A673 (cell line): ENCODE data around the gene NR2F1. TPM values are rescaled to one million over a fixed set of nuclear protein-coding genes. Genes with fewer than 3 reads are reported as not detected.
"Not testable (repeated sequence)": the region's sequence is repeated elsewhere in the genome, so short reads cannot be mapped to it uniquely, and the experiment has no call there.

Source experiments
- Bru-seq: library from RNA; stranded (reverse); fragments of 400-500 nt; gene quantifications from one replicate; lab custom pipeline; 2021; lab: Mats Ljungman, UMichigan
- BruChase-seq, 2 experiments: library from RNA; stranded (reverse); fragments of 400-500 nt; gene quantifications; one replicate each; lab custom pipeline; 2021; lab: Mats Ljungman, UMichigan
- BruUV-seq: library from RNA; stranded (reverse); fragments of 400-500 nt; replicated peaks from 2 replicates; lab custom pipeline; 2021; lab: Mats Ljungman, UMichigan
- CTCF ChIA-PET: fragments of 300-600 bp; sonication (Branson Sonifier 250); formaldehyde crosslinking; loops from one replicate; lab custom pipeline; 2022; ENCODE audit warnings: antibody characterized with exemption; lab: Charles Lee
- POLR2A ChIA-PET: fragments of 300-600 bp; sonication (Branson Sonifier 250); formaldehyde crosslinking; loops from one replicate; lab custom pipeline; 2022; ENCODE audit warnings: antibody characterized with exemption; ENCODE audit not compliant: low non-redundant PET; lab: Charles Lee
- DNase-seq: peaks from one replicate; pipeline ENCODE4 v3.0.0-alpha.2; 2015; ENCODE audit warnings: low spot score
- H3K27ac ChIP-seq: fragments of 200-600 bp; sonication (generic); 2 replicates; pipeline ENCODE4 v1.5.1; 2016; ENCODE audit warnings: mixed run types, low read depth, mild to moderate bottlenecking, mixed read lengths, antibody characterized with exemption, low read length; ENCODE audit not compliant: poor library complexity, severe bottlenecking
- H3K27me3 ChIP-seq: fragments of 200-600 bp; sonication (generic); replicated peaks from 2 replicates; pipeline ENCODE4 v1.6.1; 2017; ENCODE audit warnings: mixed run types, low read depth, mild to moderate bottlenecking, mixed read lengths, antibody characterized with exemption, low read length; ENCODE audit not compliant: insufficient read depth, poor library complexity
- H3K36me3 ChIP-seq: fragments of 200-600 bp; sonication (generic); 2 replicates; pipeline ENCODE4 v1.6.1; 2016; ENCODE audit warnings: mixed run types, mild to moderate bottlenecking, mixed read lengths, antibody characterized with exemption, low read length; ENCODE audit not compliant: insufficient read depth, poor library complexity, severe bottlenecking
- H3K4me1 ChIP-seq: fragments of 200-600 bp; sonication (generic); 2 replicates; pipeline ENCODE4 v1.6.1; 2017; ENCODE audit warnings: mixed run types, mild to moderate bottlenecking, mixed read lengths, antibody characterized with exemption, low read length; ENCODE audit not compliant: insufficient read depth, poor library complexity, severe bottlenecking
- H3K4me3 ChIP-seq: fragments of 200-600 bp; sonication (generic); 2 replicates; pipeline ENCODE4 v1.5.1; 2016; ENCODE audit warnings: low read depth, mixed run types, mild to moderate bottlenecking, mixed read lengths, low read length; ENCODE audit not compliant: poor library complexity, severe bottlenecking
- H3K9me3 ChIP-seq: fragments of 200-600 bp; sonication (generic); 2 replicates; pipeline ENCODE4 v1.6.1; 2016; ENCODE audit warnings: mixed run types, low read depth, mild to moderate bottlenecking, mixed read lengths, antibody characterized with exemption, low read length; ENCODE audit not compliant: poor library complexity, severe bottlenecking
- CTCF ChIP-seq: fragments of 300-800, 200-600 bp; sonication (generic); conservative IDR thresholded peaks from 2 replicates; pipeline ENCODE4 v1.5.1; 2017; ENCODE audit warnings: low read depth, mild to moderate bottlenecking, antibody characterized with exemption, low read length, moderate library complexity, mixed read lengths
- EZH2 ChIP-seq: fragments of 200-600 bp; sonication (generic); IDR thresholded peaks from 2 replicates; pipeline ENCODE4 v1.6.1; 2017; ENCODE audit warnings: borderline replicate concordance, low read depth, mild to moderate bottlenecking, mixed read lengths, antibody characterized with exemption, low read length; ENCODE audit not compliant: poor library complexity, severe bottlenecking
- intact Hi-C: fragments of 100-400 bp; cut with micrococcal nuclease; formaldehyde crosslinking; loops from one replicate; pipeline ENCODE4 v1.10.0; 2022; ENCODE audit not compliant: unreplicated experiment
- long read RNA-seq: library from polyadenylated mRNA; stranded (forward); transcript quantifications from one replicate; pipeline ENCODE4 v2.0.0, GENCODE V29; 2022
- total RNA-seq: library from RNA; stranded (reverse); gene quantifications from 2 replicates; pipeline ENCODE4 v1.2.3, GENCODE V29; 2021

NR2F1 gene
- total RNA-seq (3.0 and 3.5 TPM in 2 replicates), Bru-seq, nascent RNA (percentile 35 among the genes with signal in this experiment), BruChase-seq, experiment 1, labeled RNA remaining after a 2-hour chase (percentile 38 among the genes with signal in this experiment), BruChase-seq, experiment 2, labeled RNA remaining after a 6-hour chase (percentile 34 among the genes with signal in this experiment)
- long read RNA-seq, partial matches to known transcripts: 1 of 3 reads
- long read RNA-seq, other reads (novel, unspliced or antisense): 1 of 3 reads

- peak; percentile 67 for DNase-seq
- H3K4me1 ChIP-seq: peaks cover 13% of the 10 kb centered on the region
- CTCF ChIA-PET: no interaction called here
- intact Hi-C loops: loop anchor here (2.0 to 10.0 kb wide), 3 partner anchors 332 to 1938 kb away; no protein-coding TSS in a partner anchor
- H3K36me3 ChIP-seq: no peaks in the 10 kb centered on the region
- no peaks in the 10 kb centered on the region for H3K9me3 ChIP-seq
- peaks cover 10% of the 10 kb centered on the region for H3K27me3 ChIP-seq
- TF ChIP-seq CTCF (no peak), EZH2 (no peak)
- H3K27ac ChIP-seq: peak within 1 kb of the TSS; percentile 19
- no TSS peak for BruUV-seq
- H3K4me3 ChIP-seq: peak within 1 kb of the TSS; percentile 57
- POLR2A ChIA-PET: interaction anchor here (0.8 kb wide), 1 partner anchor 1107 kb away, joined by 16 read pairs; no protein-coding TSS in a partner anchor
These were observed at the start of gene NR2F1 for GRCh38 chr5:93582677-93583438. NR2F1 (plus strand) TSS chr5:93583222; CDS start chr5:93585024, 1,802 bp downstream.

- no peak for TF ChIP-seq EZH2
- no peak for TF ChIP-seq CTCF
- H3K27me3 ChIP-seq: no peaks in the 10 kb centered on the region
- no peaks in the 10 kb centered on the region for H3K9me3 ChIP-seq
- no peaks in the 10 kb centered on the region for H3K36me3 ChIP-seq
- intact Hi-C loops: no loop called here
- no peaks in the 10 kb centered on the region for H3K4me1 ChIP-seq
- ChIA-PET CTCF (no interaction called here), POLR2A (no interaction called here)
- no peak overlapping the region for H3K27ac ChIP-seq
- BruUV-seq: no TSS peak
- H3K4me3 ChIP-seq: no peak overlapping the region
- no peak for DNase-seq
These were observed 37.1 kb upstream of the NR2F1 start for GRCh38 chr5:93545872-93546271.

- H3K9me3 ChIP-seq, POLR2A ChIA-PET, H3K36me3 ChIP-seq, H3K27me3 ChIP-seq, DNase-seq, H3K4me1 ChIP-seq, H3K4me3 ChIP-seq, BruUV-seq, intact Hi-C loops, H3K27ac ChIP-seq, CTCF ChIA-PET: not testable (repeated sequence)
These were observed 33.4 kb upstream of the NR2F1 start for GRCh38 chr5:93549594-93549993.
